B cell (primary cell): ENCODE data around the gene GNG7.

Source experiments
- CTCF ChIP-seq: fragments of 200-600 bp; IDR thresholded peaks from one replicate; pipeline ENCODE4 v1.8.0; 2022; ENCODE audit warnings: antibody characterized with exemption, mild to moderate bottlenecking
- EZH2 ChIP-seq: IDR thresholded peaks from 2 replicates; pipeline ENCODE4 v1.6.1; 2012; ENCODE audit warnings: borderline replicate concordance, low read depth, mild to moderate bottlenecking, moderate library complexity, low read length; ENCODE audit not compliant: insufficient read depth, poor library complexity, severe bottlenecking

GRCh38 chr19:2528675-2529101, 173.8 kb downstream of the GNG7 start:
- TF ChIP-seq CTCF (no peak), EZH2 (no peak)
